ENCODE data around the gene ADCY9. TPM values are rescaled to one million over a fixed set of nuclear protein-coding genes. Genes with fewer than 3 reads are reported as not detected.

The ADCY9 gene
- total and polyA plus RNA-seq, 5 donors = 13.0 to 31.4 (median 27.0) TPM

- Histone ChIP-seq H3K9me3 (ENCODE audit: control insufficient read depth, low read length) (no peaks in the 10 kb centered on the region), H3K27me3 (ENCODE audit: control insufficient read depth, insufficient read depth) (no peaks in the 10 kb centered on the region), H3K4me3 (ENCODE audit: low read length) (no peak overlapping the region), H3K4me1 (ENCODE audit: control insufficient read depth, insufficient read depth, low read length) (peaks cover 3% of the 10 kb centered on the region), H3K27ac (ENCODE audit: low read length) (no peak overlapping the region)
- DNase-seq (no peak), ATAC-seq (no peak)
- intact Hi-C loops (cut with DNase I) = no loop called here
- 97% methylated on average over 2 of the region's 2 CpGs for WGBS
Measured at GRCh38 chr16:4021916-4022315, 94.3 kb downstream of the ADCY9 start.

GRCh38 chr16:4021070-4021779 lies 95.0 kb downstream of the ADCY9 start:
- intact Hi-C loops (cut with DNase I) = no loop called here
- Histone ChIP-seq H3K27me3 (ENCODE audit: control insufficient read depth, insufficient read depth) (no peaks in the 10 kb centered on the region), H3K9me3 (ENCODE audit: control insufficient read depth, low read length) (no peaks in the 10 kb centered on the region), H3K27ac (ENCODE audit: low read length) (no peak overlapping the region), H3K4me3 (ENCODE audit: low read length) (no peak overlapping the region), H3K4me1 (ENCODE audit: control insufficient read depth, insufficient read depth, low read length) (peaks cover 3% of the 10 kb centered on the region)
- DNase-seq = no peak
- WGBS = 79% methylated on average over 14 of the region's 14 CpGs
- peak in 1 of 2 donors; percentile 23 for ATAC-seq

GRCh38 chr16:4019371-4019791 lies 96.9 kb downstream of the ADCY9 start:
- H3K27me3 ChIP-seq (ENCODE audit: control insufficient read depth, insufficient read depth) = no peaks in the 10 kb centered on the region
- peak; percentile 65 to 66 for ATAC-seq
- 22% methylated on average over 5 of the region's 5 CpGs for WGBS
- intact Hi-C loops (cut with DNase I) = no loop called here
- peaks cover 3% of the 10 kb centered on the region for H3K4me1 ChIP-seq (ENCODE audit: control insufficient read depth, insufficient read depth, low read length)
- no peaks in the 10 kb centered on the region for H3K9me3 ChIP-seq (ENCODE audit: control insufficient read depth, low read length)
- DNase-seq = peak in 1 of 3 donors; percentile 59
- H3K27ac ChIP-seq (ENCODE audit: low read length) = peak overlapping the region; percentile 79
- peak overlapping the region; percentile 50 for H3K4me3 ChIP-seq (ENCODE audit: low read length)

GRCh38 chr16:4018391-4018790 lies 97.9 kb downstream of the ADCY9 start:
- Histone ChIP-seq H3K4me1 (ENCODE audit: control insufficient read depth, insufficient read depth, low read length) (peaks cover 3% of the 10 kb centered on the region), H3K4me3 (ENCODE audit: low read length) (no peak overlapping the region), H3K27me3 (ENCODE audit: control insufficient read depth, insufficient read depth) (no peaks in the 10 kb centered on the region), H3K9me3 (ENCODE audit: control insufficient read depth, low read length) (no peaks in the 10 kb centered on the region), H3K27ac (ENCODE audit: low read length) (no peak overlapping the region)
- ATAC-seq (no peak), DNase-seq (peak in 1 of 3 donors; percentile 62)
- WGBS = 84% methylated on average over 12 of the region's 12 CpGs
- intact Hi-C loops (cut with DNase I) = no loop called here

- intact Hi-C loops (cut with DNase I) = no loop called here
Measured at GRCh38 chr16:4017807-4018206, 98.4 kb downstream of the ADCY9 start.

GRCh38 chr16:4016658-4017057 lies 99.6 kb downstream of the ADCY9 start:
- 65% methylated on average over 4 of the region's 4 CpGs for WGBS
- ATAC-seq (no peak), DNase-seq (no peak)
- Histone ChIP-seq H3K4me1 (ENCODE audit: control insufficient read depth, insufficient read depth, low read length) (peaks cover 3% of the 10 kb centered on the region), H3K4me3 (ENCODE audit: low read length) (no peak overlapping the region), H3K27ac (ENCODE audit: low read length) (no peak overlapping the region), H3K9me3 (ENCODE audit: control insufficient read depth, low read length) (no peaks in the 10 kb centered on the region), H3K27me3 (ENCODE audit: control insufficient read depth, insufficient read depth) (no peaks in the 10 kb centered on the region)
- intact Hi-C loops (cut with DNase I) = no loop called here

More at GRCh38 chr16:4017807-4018206, 98.4 kb downstream of the ADCY9 start:
- DNase-seq = no peak
- WGBS = 95% methylated on average over 14 of the region's 14 CpGs
- no peaks in the 10 kb centered on the region for H3K27me3 ChIP-seq (ENCODE audit: control insufficient read depth, insufficient read depth)
- no peaks in the 10 kb centered on the region for H3K9me3 ChIP-seq (ENCODE audit: control insufficient read depth, low read length)
- no peak for ATAC-seq
- no peak overlapping the region for H3K4me3 ChIP-seq (ENCODE audit: low read length)
- H3K27ac ChIP-seq (ENCODE audit: low read length) = no peak overlapping the region
- H3K4me1 ChIP-seq (ENCODE audit: control insufficient read depth, insufficient read depth, low read length) = peaks cover 3% of the 10 kb centered on the region

GRCh38 chr16:4016005-4016352 lies 100.3 kb downstream of the ADCY9 start:
- no peak for ATAC-seq
- 79% methylated on average over 3 of the region's 3 CpGs for WGBS
- H3K9me3 ChIP-seq (ENCODE audit: control insufficient read depth, low read length) = no peaks in the 10 kb centered on the region
- H3K27ac ChIP-seq (ENCODE audit: low read length) = no peak overlapping the region
- no peaks in the 10 kb centered on the region for H3K27me3 ChIP-seq (ENCODE audit: control insufficient read depth, insufficient read depth)
- intact Hi-C loops (cut with DNase I) = no loop called here
- H3K4me1 ChIP-seq (ENCODE audit: control insufficient read depth, insufficient read depth, low read length) = peaks cover 3% of the 10 kb centered on the region
- no peak for DNase-seq
- no peak overlapping the region for H3K4me3 ChIP-seq (ENCODE audit: low read length)

- ATAC-seq (no peak), DNase-seq (peak in 1 of 3 donors; percentile 40)
- Histone ChIP-seq H3K4me1 (ENCODE audit: control insufficient read depth, insufficient read depth, low read length) (peaks cover 3% of the 10 kb centered on the region), H3K27me3 (ENCODE audit: control insufficient read depth, insufficient read depth) (no peaks in the 10 kb centered on the region), H3K27ac (ENCODE audit: low read length) (no peak overlapping the region), H3K9me3 (ENCODE audit: control insufficient read depth, low read length) (no peaks in the 10 kb centered on the region), H3K4me3 (ENCODE audit: low read length) (no peak overlapping the region)
- 90% methylated on average over 20 of the region's 20 CpGs for WGBS
- intact Hi-C loops (cut with DNase I) = no loop called here
Measured at GRCh38 chr16:4015275-4016004, 100.8 kb downstream of the ADCY9 start.

- Histone ChIP-seq H3K9me3 (ENCODE audit: control insufficient read depth, low read length) (no peaks in the 10 kb centered on the region), H3K4me1 (ENCODE audit: control insufficient read depth, insufficient read depth, low read length) (no peaks in the 10 kb centered on the region), H3K4me3 (ENCODE audit: low read length) (no peak overlapping the region), H3K27ac (ENCODE audit: low read length) (no peak overlapping the region), H3K27me3 (ENCODE audit: control insufficient read depth, insufficient read depth) (no peaks in the 10 kb centered on the region)
- WGBS = 92% methylated on average over 15 of the region's 15 CpGs
- intact Hi-C loops (cut with DNase I) = no loop called here
- no peak for ATAC-seq
- peak in 1 of 3 donors; percentile 1 for DNase-seq
Measured at GRCh38 chr16:4011940-4012629, 104.2 kb downstream of the ADCY9 start.

- WGBS = 70% methylated on average over 20 of the region's 20 CpGs
- intact Hi-C loops (cut with DNase I) = no loop called here
Measured at GRCh38 chr16:4011225-4011939, 104.9 kb downstream of the ADCY9 start.

More at GRCh38 chr16:4011225-4011939, 104.9 kb downstream of the ADCY9 start:
- Histone ChIP-seq H3K4me1 (ENCODE audit: control insufficient read depth, insufficient read depth, low read length) (no peaks in the 10 kb centered on the region), H3K27me3 (ENCODE audit: control insufficient read depth, insufficient read depth) (no peaks in the 10 kb centered on the region), H3K27ac (ENCODE audit: low read length) (no peak overlapping the region), H3K4me3 (ENCODE audit: low read length) (no peak overlapping the region), H3K9me3 (ENCODE audit: control insufficient read depth, low read length) (no peaks in the 10 kb centered on the region)
- ATAC-seq (peak; percentile 16 to 25), DNase-seq (peak in 2 of 3 donors; percentile 21 to 53)
